GM12864 (cell line): Measurements from ENCODE around the gene IL17RD.

Source experiments
- DNase-seq: peaks from one replicate; pipeline ENCODE4 v3.0.0-alpha.2; 2011; ENCODE audit warnings: low read depth
- H3K4me3 ChIP-seq: 2 replicates; pipeline ENCODE4 v1.5.1; 2011; ENCODE audit warnings: mild to moderate bottlenecking, low read depth, low read length, control low read depth
- TF ChIP-seq, protein P1 (sequence below): IDR thresholded peaks from 2 replicates; pipeline ENCODE4 v1.5.1; 2011; ENCODE audit warnings: low read depth, mild to moderate bottlenecking, moderate library complexity, low read length, control low read depth, inconsistent platforms; ENCODE audit errors: missing control alignments

IL17RD gene

DNA sequence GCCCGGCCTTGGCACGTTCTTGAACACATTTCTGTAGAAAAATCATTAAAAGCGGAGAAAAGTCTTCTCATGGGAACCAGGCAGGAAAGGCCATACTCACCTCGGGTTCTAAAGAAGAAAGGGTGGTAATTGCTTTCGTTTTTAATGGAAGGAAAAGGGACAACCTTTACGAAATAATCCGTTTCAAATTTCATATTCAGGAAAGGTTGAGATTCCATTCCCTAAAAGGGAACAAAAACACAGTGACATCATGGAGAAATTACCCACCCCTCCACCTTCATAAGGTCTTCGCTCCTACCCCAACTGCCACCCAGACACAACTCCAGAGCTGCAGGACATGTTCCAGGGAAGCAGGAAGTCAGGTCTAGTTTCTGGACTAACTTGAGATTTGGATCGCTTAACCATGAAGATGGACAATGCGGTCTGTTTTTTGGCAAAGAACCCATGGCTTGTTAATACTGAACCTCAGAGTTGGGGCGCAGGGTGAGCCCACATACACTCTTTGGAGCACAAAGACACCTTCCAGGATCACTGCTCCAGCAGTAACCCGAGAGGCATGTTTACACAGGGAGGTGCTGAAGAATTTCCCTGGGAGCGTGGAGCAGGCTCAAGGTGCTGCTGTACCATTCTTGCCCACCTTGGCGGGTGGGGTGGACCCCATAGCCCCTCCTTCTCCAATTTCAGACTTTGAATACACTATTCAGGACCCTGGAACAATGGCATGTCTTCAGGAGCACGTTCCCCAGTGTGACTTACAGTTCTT lies 55.5 kb downstream of the IL17RD start:
- TF ChIP-seq, protein P1, sequence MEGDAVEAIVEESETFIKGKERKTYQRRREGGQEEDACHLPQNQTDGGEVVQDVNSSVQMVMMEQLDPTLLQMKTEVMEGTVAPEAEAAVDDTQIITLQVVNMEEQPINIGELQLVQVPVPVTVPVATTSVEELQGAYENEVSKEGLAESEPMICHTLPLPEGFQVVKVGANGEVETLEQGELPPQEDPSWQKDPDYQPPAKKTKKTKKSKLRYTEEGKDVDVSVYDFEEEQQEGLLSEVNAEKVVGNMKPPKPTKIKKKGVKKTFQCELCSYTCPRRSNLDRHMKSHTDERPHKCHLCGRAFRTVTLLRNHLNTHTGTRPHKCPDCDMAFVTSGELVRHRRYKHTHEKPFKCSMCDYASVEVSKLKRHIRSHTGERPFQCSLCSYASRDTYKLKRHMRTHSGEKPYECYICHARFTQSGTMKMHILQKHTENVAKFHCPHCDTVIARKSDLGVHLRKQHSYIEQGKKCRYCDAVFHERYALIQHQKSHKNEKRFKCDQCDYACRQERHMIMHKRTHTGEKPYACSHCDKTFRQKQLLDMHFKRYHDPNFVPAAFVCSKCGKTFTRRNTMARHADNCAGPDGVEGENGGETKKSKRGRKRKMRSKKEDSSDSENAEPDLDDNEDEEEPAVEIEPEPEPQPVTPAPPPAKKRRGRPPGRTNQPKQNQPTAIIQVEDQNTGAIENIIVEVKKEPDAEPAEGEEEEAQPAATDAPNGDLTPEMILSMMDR: no peak
- H3K4me3 ChIP-seq: no peak overlapping the region
- DNase-seq: no peak

DNA sequence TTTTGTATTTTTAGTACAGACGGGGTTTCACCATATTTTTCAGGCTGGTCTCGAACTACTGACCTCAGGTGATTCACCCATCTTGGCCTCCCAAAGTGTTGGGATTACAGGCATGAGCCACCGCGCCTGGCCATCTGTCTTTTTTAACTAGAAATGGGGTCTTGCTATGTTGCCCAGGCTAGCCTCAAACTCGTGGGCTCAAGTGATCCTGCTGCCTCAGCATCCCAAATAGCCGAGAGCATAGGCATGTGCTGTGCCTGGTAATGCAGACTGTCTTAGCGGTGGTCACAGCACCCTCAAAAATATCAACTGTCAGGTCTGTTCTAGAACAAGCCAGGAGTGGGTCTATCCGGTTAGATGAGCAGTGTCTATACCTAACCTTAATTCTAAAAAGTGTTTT lies 56.5 kb downstream of the IL17RD start:
- no peak overlapping the region for H3K4me3 ChIP-seq
- TF ChIP-seq, protein P1: no peak
- DNase-seq: no peak

DNA sequence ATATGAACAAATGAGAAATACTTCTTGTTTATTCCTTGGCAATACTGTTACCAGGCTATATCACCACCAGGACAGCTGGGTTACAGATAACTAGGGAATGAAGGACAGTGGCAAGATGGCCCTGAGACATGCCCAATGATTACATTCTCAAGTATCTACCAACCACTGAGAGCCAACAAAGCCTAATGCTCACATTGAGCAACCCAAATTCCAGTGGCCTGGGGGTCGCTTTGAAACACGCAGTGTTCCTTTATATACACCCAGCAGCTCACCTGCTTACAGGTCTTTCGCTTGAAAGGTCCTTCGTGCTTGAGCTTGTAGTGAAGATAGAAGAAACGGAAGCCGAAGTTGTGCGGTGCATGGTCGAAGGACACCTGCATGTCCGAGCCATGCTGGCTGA lies 59.6 kb downstream of the IL17RD start:
- TF ChIP-seq, protein P1: no peak
- no peak for DNase-seq
- no peak overlapping the region for H3K4me3 ChIP-seq

DNA sequence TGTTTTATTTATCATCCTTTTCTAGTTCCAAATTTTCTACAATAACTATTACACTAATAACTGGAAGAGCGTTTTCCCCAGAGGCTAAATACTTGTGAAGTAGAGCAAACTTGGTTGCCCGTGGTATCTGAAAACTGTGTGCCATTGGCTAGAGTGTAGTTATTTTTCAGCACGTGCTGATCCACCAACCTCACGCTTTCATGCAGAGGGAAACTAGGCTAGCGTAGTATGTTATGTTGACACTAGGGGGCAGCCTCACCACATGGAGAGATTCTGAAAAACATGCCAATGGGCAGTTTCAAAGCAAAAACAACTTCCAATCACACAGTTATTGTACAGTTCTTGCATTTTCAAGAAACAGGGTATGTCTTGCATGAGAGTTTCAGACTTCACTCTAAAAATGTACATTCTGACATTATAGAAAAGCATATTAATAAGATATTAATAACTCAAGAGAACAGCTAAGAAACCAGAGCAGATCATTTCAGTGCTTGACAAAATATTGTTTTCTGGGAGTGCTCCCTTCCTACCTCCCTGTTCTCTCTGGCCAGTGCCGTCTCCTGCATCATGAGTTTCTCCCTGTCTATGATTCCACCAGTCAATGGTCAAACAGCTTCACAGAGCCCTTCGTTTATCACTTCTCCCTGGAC lies 65.0 kb downstream of the IL17RD start:
- peak; percentile 26 for DNase-seq
- H3K4me3 ChIP-seq: no peak overlapping the region
- TF ChIP-seq, protein P1: peak; percentile 84

DNA sequence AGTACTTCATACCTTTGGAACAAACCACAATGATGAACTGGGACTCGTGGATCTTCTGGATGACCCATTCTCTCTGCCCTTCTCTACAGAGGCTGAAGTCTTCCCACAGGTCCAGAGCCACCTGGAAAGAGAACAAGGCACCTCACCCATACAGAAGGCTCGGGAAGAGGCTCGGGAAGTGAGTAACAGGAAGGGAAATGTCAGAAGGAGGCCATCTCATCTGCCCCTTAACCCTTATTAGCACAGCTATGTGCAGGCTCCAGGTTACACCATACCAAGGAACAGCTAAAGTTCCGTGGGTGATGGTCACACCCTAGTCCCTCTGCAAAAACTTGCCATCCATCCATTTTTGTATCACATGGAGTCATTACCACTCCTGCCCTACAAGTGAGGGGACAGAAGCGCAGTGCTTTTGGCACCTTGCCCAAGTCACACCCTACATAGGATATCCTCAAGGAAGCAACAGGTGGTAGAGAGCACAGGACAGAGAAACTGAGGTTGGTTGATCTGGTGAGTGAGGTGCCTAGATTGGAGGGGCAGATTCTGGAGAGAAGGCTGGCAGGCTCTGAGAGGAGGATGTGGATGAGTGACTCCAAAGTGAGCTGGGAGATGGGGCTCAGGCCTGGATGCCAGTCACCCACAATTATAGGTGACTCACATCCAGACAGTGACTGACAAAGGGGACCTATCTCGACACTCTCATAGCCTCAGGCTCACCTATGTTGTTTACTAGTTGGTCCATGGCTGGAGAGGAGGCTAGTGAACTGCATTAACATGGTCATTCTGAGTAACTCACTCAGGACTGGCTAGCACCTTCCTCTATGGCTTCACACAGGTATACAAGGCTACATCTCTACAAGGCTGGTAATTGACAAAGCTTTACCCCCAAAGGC lies 66.5 kb downstream of the IL17RD start:
- no peak overlapping the region for H3K4me3 ChIP-seq
- TF ChIP-seq, protein P1: no peak
- no peak for DNase-seq

DNA sequence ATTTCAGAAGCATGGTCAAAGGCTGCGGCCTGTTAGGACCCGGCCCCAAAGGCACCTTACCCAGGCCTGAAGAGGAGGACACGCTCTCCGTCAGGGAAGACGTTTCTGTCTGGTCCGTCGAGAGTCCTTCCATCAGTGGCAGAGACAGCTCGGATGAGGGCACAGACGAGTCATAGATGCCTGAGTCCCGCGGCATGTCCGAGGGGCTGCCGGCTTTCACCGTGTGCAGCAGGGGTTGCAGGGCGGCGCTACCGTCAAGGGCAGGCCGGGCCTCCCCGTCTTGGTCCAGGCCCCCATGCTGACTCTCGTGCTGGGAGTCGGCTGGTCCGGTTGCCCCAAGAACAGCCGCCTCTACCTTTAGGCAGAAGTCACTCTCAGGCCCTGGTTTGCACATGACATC lies 67.6 kb downstream of the IL17RD start:
- TF ChIP-seq, protein P1: no peak
- no peak for DNase-seq
- no peak overlapping the region for H3K4me3 ChIP-seq
